IMR-90 (cell line): ENCODE measurements around the gene C15orf62. TPM values are rescaled to one million over a fixed set of nuclear protein-coding genes. Genes with fewer than 3 reads are reported as not detected.

Experiments
- ATAC-seq: fragments of 200-7000 bp; cut with Tn5 transposase; 2 replicates; pipeline ENCODE4 v1.9.1; 2020; ENCODE audit warnings: low read depth, mild to moderate bottlenecking, moderate library complexity
- BruUV-seq: library from RNA; stranded (reverse); fragments of 400-500 nt; replicated peaks from 2 replicates; lab custom pipeline; 2021; lab: Mats Ljungman, UMichigan
- CTCF ChIA-PET: fragments of 300-600 bp; formaldehyde crosslinking; extraction: SDS; loops from one replicate; lab custom pipeline; 2021; ENCODE audit warnings: antibody characterized with exemption; lab: Yijun Ruan, JAX
- POLR2A ChIA-PET: fragments of 300-600 bp; sonication (Branson Sonifier 250); formaldehyde crosslinking; loops from one replicate; lab custom pipeline; 2022; ENCODE audit warnings: antibody characterized with exemption; ENCODE audit not compliant: unreplicated experiment; lab: Charles Lee
- DNase-seq: peaks from one replicate; pipeline ENCODE4 v3.0.0; 2013
- H2AFZ ChIP-seq: replicated peaks from 2 replicates; pipeline ENCODE3; 2013; ENCODE audit warnings: low read length, mild to moderate bottlenecking; ENCODE audit not compliant: poor library complexity
- H2AK5ac ChIP-seq: 2 replicates; pipeline ENCODE4 v1.6.1; 2013; ENCODE audit warnings: low read depth, low read length, inconsistent platforms
- H2AK9ac ChIP-seq: replicated peaks from 2 replicates; pipeline ENCODE3; 2013; ENCODE audit warnings: mild to moderate bottlenecking, low read depth, low read length, moderate library complexity; ENCODE audit not compliant: poor library complexity
- H2BK120ac ChIP-seq: 2 replicates; pipeline ENCODE4 v1.6.1; 2013; ENCODE audit warnings: low read depth, low read length, inconsistent platforms
- H2BK15ac ChIP-seq: 3 replicates; pipeline ENCODE4 v1.6.1; 2013; ENCODE audit warnings: low read depth, low read length, inconsistent platforms
- H2BK20ac ChIP-seq: 2 replicates; pipeline ENCODE4 v1.6.1; 2013; ENCODE audit warnings: low read depth, mild to moderate bottlenecking, inconsistent platforms, low read length, moderate library complexity
- H2BK5ac ChIP-seq: 2 replicates; pipeline ENCODE4 v1.6.1; 2013; ENCODE audit warnings: mild to moderate bottlenecking, low read depth, low read length, inconsistent platforms; ENCODE audit not compliant: poor library complexity, severe bottlenecking
- H3K14ac ChIP-seq: replicated peaks from 2 replicates; pipeline ENCODE4 v1.6.1; 2013; ENCODE audit warnings: low read depth, low read length, inconsistent platforms
- H3K18ac ChIP-seq: 2 replicates; pipeline ENCODE4 v1.6.1; 2013; ENCODE audit warnings: low read depth, low read length, control low read depth
- H3K23ac ChIP-seq: 2 replicates; pipeline ENCODE4 v1.6.1; 2013; ENCODE audit warnings: low read depth, low read length, inconsistent platforms
- H3K27ac ChIP-seq: 2 replicates; pipeline ENCODE4 v1.5.1; 2013; ENCODE audit warnings: mild to moderate bottlenecking, control low read depth, low read length; ENCODE audit not compliant: insufficient read depth
- H3K27me3 ChIP-seq: 2 replicates; pipeline ENCODE4 v1.6.1; 2013; ENCODE audit warnings: low read length; ENCODE audit not compliant: control insufficient read depth, insufficient read depth
- H3K36me3 ChIP-seq: 2 replicates; pipeline ENCODE4 v1.6.1; 2013; ENCODE audit warnings: low read length, mixed read lengths; ENCODE audit not compliant: control insufficient read depth, insufficient read depth
- H3K4ac ChIP-seq: 2 replicates; pipeline ENCODE4 v1.6.1; 2013; ENCODE audit warnings: low read depth, low read length, inconsistent platforms
- H3K4me1 ChIP-seq: 2 replicates; pipeline ENCODE4 v1.6.1; 2013; ENCODE audit warnings: low read length, mixed read lengths; ENCODE audit not compliant: control insufficient read depth, insufficient read depth
- H3K4me2 ChIP-seq: 2 replicates; pipeline ENCODE4 v1.6.1; 2013; ENCODE audit warnings: low read depth, mild to moderate bottlenecking, control low read depth, low read length, moderate library complexity
- H3K4me3 ChIP-seq: 2 replicates; pipeline ENCODE4 v1.5.1; 2013; ENCODE audit warnings: low read depth, mild to moderate bottlenecking, control low read depth, low read length, moderate library complexity; ENCODE audit not compliant: insufficient read depth
- H3K56ac ChIP-seq: 2 replicates; pipeline ENCODE4 v1.6.1; 2013; ENCODE audit warnings: low read length, inconsistent platforms; ENCODE audit not compliant: insufficient read depth; ENCODE audit errors: extremely low read depth
- H3K79me1 ChIP-seq, 2 experiments: 2 replicates each; pipeline ENCODE4 v1.6.1; 2013; ENCODE audit warnings: low read length in 2 of 2, inconsistent platforms in 1 of 2, low read depth in 1 of 2
- H3K9ac ChIP-seq: 2 replicates; pipeline ENCODE4 v1.6.1; 2013; ENCODE audit warnings: low read depth, low read length, control low read depth
- H3K9me1 ChIP-seq: 2 replicates; pipeline ENCODE4 v1.6.1; 2013; ENCODE audit warnings: low read length, inconsistent platforms; ENCODE audit not compliant: insufficient read depth
- H3K9me3 ChIP-seq: 2 replicates; pipeline ENCODE4 v1.6.1; 2013; ENCODE audit warnings: low read length; ENCODE audit not compliant: control insufficient read depth, insufficient read depth
- H4K20me1 ChIP-seq: 2 replicates; pipeline ENCODE4 v1.6.1; 2013; ENCODE audit warnings: low read length, inconsistent platforms; ENCODE audit not compliant: insufficient read depth
- H4K5ac ChIP-seq: 2 replicates; pipeline ENCODE4 v1.6.1; 2013; ENCODE audit warnings: mild to moderate bottlenecking, low read depth, low read length, control low read depth
- H4K8ac ChIP-seq, 2 experiments: 2 replicates each; pipeline ENCODE4 v1.6.1; 2013; ENCODE audit warnings: low read depth in 2 of 2, low read length in 2 of 2, control low read depth in 1 of 2, inconsistent platforms in 1 of 2
- H4K91ac ChIP-seq: 2 replicates; pipeline ENCODE4 v1.6.1; 2013; ENCODE audit warnings: low read depth, low read length, inconsistent platforms; ENCODE audit not compliant: insufficient read depth
- CEBPB ChIP-seq: IDR thresholded peaks from 2 replicates; pipeline ENCODE4 v1.6.1; 2012; ENCODE audit warnings: low read depth, low read length, improper control_type of control experiment
- CTCF ChIP-seq: conservative IDR thresholded peaks from 2 replicates; pipeline ENCODE4 v1.5.1; 2012; ENCODE audit warnings: mild to moderate bottlenecking, low read depth, low read length, improper control_type of control experiment
- ELK1 ChIP-seq: fragments of 150-350 bp; IDR thresholded peaks from 2 replicates; pipeline ENCODE4 v1.6.1; 2016; ENCODE audit warnings: low read depth, mild to moderate bottlenecking, low read length, moderate library complexity, borderline replicate concordance
- MAFK ChIP-seq: IDR thresholded peaks from 2 replicates; pipeline ENCODE4 v1.6.1; 2012; ENCODE audit warnings: low read depth, low read length, improper control_type of control experiment
- SMC3 ChIP-seq: fragments of 150-350 bp; IDR thresholded peaks from 2 replicates; pipeline ENCODE4 v1.6.1; 2016; ENCODE audit warnings: low read depth, mild to moderate bottlenecking, antibody characterized with exemption, low read length, moderate library complexity
- WGBS, 2 experiments: methylation state at CpG; one replicate each; pipeline versions ENCODE4 v1.1.5 to v1.1.7; 2013; ENCODE audit warnings: missing lambda C conversion rate in 2 of 2; ENCODE audit not compliant: insufficient read length in 1 of 2; ENCODE audit errors: extremely low coverage in 2 of 2; 5-methylcytosine and 5-hydroxymethylcytosine counted together
- dilution Hi-C: fragments of 300-500 bp; cut with HindIII; formaldehyde crosslinking; loops from one replicate; pipeline ENCODE4 v1.14.3; 2018; ENCODE audit warnings: low sequenced_read_pairs; ENCODE audit not compliant: unreplicated experiment
- in situ Hi-C: fragments of 300-500 bp; cut with MboI; formaldehyde crosslinking; loops from 3 replicates; pipeline ENCODE4 v1.14.3; 2019; ENCODE audit warnings: low sequenced_read_pairs, inconsistent platforms, mixed read lengths
- intact Hi-C: fragments of 100-400 bp; cut with micrococcal nuclease; formaldehyde crosslinking; loops from 2 replicates; pipeline ENCODE4 v1.10.0; 2022
- polyA plus RNA-seq, 3 experiments: library from polyadenylated mRNA; depleted of rRNA; stranded (reverse); fragments of >200 nt; gene quantifications; 2 replicates each; pipeline ENCODE4 v1.2.3, GENCODE V29; 2012; ENCODE audit warnings: low replicate concordance in 1 of 3
- total RNA-seq: library from RNA; depleted of rRNA; stranded (reverse); fragments of >200 nt; gene quantifications from 2 replicates; pipeline ENCODE4 v1.2.3, GENCODE V29; 2012

The C15orf62 gene
- total and polyA plus RNA-seq, 2 of the 4 experiments (the other 2 are of a cell fraction): not detected

- Histone ChIP-seq H3K18ac (no peak overlapping the region), H2AFZ (no peak overlapping the region), H2BK120ac (no peak overlapping the region), H2AK5ac (no peak overlapping the region), H4K8ac (no peak overlapping the region), H3K9ac (no peak overlapping the region), H3K23ac (no peak overlapping the region), H3K36me3 (peaks cover 2% of the 10 kb centered on the region; the same call in 1 of the 2 replicates), H3K27ac (no peak overlapping the region), H2BK15ac (no peak overlapping the region), H2BK5ac (no peak overlapping the region), H3K4ac (no peak overlapping the region), H2AK9ac (no peak overlapping the region), H3K9me1 (peaks cover 5% of the 10 kb centered on the region; the same call in 1 of the 2 replicates), H3K4me2 (peak overlapping the region; percentile 4; the same call in 1 of the 2 replicates), H3K14ac (no peak overlapping the region; the same call in 1 of the 2 replicates), H3K9me3 (no peaks in the 10 kb centered on the region), H3K27me3 (no peaks in the 10 kb centered on the region), H4K91ac (no peak overlapping the region), H3K4me3 (no peak overlapping the region), H3K56ac (no peak overlapping the region), H4K5ac (no peak overlapping the region), H2BK20ac (no peak overlapping the region), H3K4me1 (peaks cover 10% of the 10 kb centered on the region), H3K79me1 (peaks cover 46 to 68% of the 10 kb centered on the region in 2 experiments), H4K20me1 (peaks cover 46% of the 10 kb centered on the region)
- intact Hi-C loops: no loop called here
- in situ Hi-C loops: no loop called here
- DNase-seq (peak; percentile 62), ATAC-seq (0 out of 2 replicates have a peak, but pooled peaks have one; percentile 15)
- no TSS peak for BruUV-seq
- no CpG with 5 or more reads among the region's 4 CpGs for WGBS, 2 experiments
- ChIA-PET CTCF (no interaction called here), POLR2A (no interaction called here)
- dilution Hi-C loops: no loop called here
- TF ChIP-seq ELK1: no peak
- peak; percentile 88 for TF ChIP-seq CEBPB
- no peak for TF ChIP-seq SMC3
- no peak for TF ChIP-seq MAFK
- no peak for TF ChIP-seq CTCF
These were observed 17.6 kb downstream of the C15orf62 start for GRCh38 chr15:40787344-40787841.
